BE2C (cell line): ENCODE data around the gene MEGF11.

Experiments
- DNase-seq: peaks from one replicate; pipeline ENCODE4 v3.0.0-alpha.2; 2020
- H3K27me3 ChIP-seq: fragments of 250-450 bp; sonication (Bioruptor Pico); 2 replicates; pipeline ENCODE4 v1.5.1; 2020; ENCODE audit warnings: mild to moderate bottlenecking
- H3K36me3 ChIP-seq: fragments of 250-450 bp; sonication (Bioruptor Pico); 2 replicates; pipeline ENCODE4 v1.5.1; 2020; ENCODE audit warnings: mild to moderate bottlenecking
- H3K4me1 ChIP-seq: fragments of 250-450 bp; sonication (Bioruptor Pico); 2 replicates; pipeline ENCODE4 v1.5.1; 2020
- H3K4me3 ChIP-seq: 2 replicates; pipeline ENCODE4 v1.5.1; 2011; ENCODE audit warnings: low read depth, low read length
- H3K9me3 ChIP-seq: fragments of 250-450 bp; sonication (Bioruptor Pico); 2 replicates; pipeline ENCODE4 v1.5.1; 2020
- CTCF ChIP-seq: IDR thresholded peaks from 2 replicates; pipeline ENCODE4 v1.5.1; 2012; ENCODE audit warnings: mild to moderate bottlenecking, low read depth, low read length

MEGF11 gene

GRCh38 chr15:66044837-66045236 is 208.7 kb downstream of the MEGF11 start:
- Histone ChIP-seq H3K27me3 (no peaks in the 10 kb centered on the region), H3K9me3 (no peaks in the 10 kb centered on the region), H3K4me3 (no peak overlapping the region), H3K36me3 (no peaks in the 10 kb centered on the region), H3K4me1 (no peaks in the 10 kb centered on the region)
- DNase-seq, result no peak
- no peak for TF ChIP-seq CTCF

- no peaks in the 10 kb centered on the region for H3K9me3 ChIP-seq
- TF ChIP-seq CTCF, result no peak
- H3K4me1 ChIP-seq, result no peaks in the 10 kb centered on the region
- no peak for DNase-seq
- no peaks in the 10 kb centered on the region for H3K27me3 ChIP-seq
- no peaks in the 10 kb centered on the region for H3K36me3 ChIP-seq
- no peak overlapping the region for H3K4me3 ChIP-seq
These were observed 210.3 kb downstream of the MEGF11 start for GRCh38 chr15:66043264-66043663.

- Histone ChIP-seq H3K4me1 (no peaks in the 10 kb centered on the region), H3K27me3 (no peaks in the 10 kb centered on the region), H3K36me3 (no peaks in the 10 kb centered on the region), H3K4me3 (no peak overlapping the region), H3K9me3 (no peaks in the 10 kb centered on the region)
- DNase-seq, result no peak
- no peak for TF ChIP-seq CTCF
These were observed 210.9 kb downstream of the MEGF11 start for GRCh38 chr15:66042624-66043023.

GRCh38 chr15:66041276-66041675 is 212.3 kb downstream of the MEGF11 start:
- no peak for DNase-seq
- no peaks in the 10 kb centered on the region for H3K9me3 ChIP-seq
- no peaks in the 10 kb centered on the region for H3K27me3 ChIP-seq
- H3K36me3 ChIP-seq, result no peaks in the 10 kb centered on the region
- TF ChIP-seq CTCF, result no peak
- no peak overlapping the region for H3K4me3 ChIP-seq
- peaks cover 5% of the 10 kb centered on the region for H3K4me1 ChIP-seq

- no peak for DNase-seq
- H3K27me3 ChIP-seq, result no peaks in the 10 kb centered on the region
These were observed 213.2 kb downstream of the MEGF11 start for GRCh38 chr15:66040211-66040892.

More at GRCh38 chr15:66040211-66040892, 213.2 kb downstream of the MEGF11 start:
- H3K36me3 ChIP-seq, result no peaks in the 10 kb centered on the region
- H3K4me3 ChIP-seq, result no peak overlapping the region
- no peaks in the 10 kb centered on the region for H3K9me3 ChIP-seq
- peaks cover 13% of the 10 kb centered on the region for H3K4me1 ChIP-seq
- TF ChIP-seq CTCF, result no peak
